Stimulated activated CD4-positive, alpha-beta T cell treated with anti-CD3 and anti-CD28 coated beads, Interleukin-15, amount 100 ng/mL, for 24 hours (primary cell): ENCODE results near the gene DDAH1.

Source experiments
- DNase-seq: peaks from one replicate; pipeline ENCODE4 v3.0.0-alpha.2; 2020

Gene DDAH1

GRCh38 chr1:85437139-85437538, 27.8 kb downstream of the DDAH1 start:
- no peak for DNase-seq

- DNase-seq = no peak
Observed at GRCh38 chr1:85433096-85433495, 31.9 kb downstream of the DDAH1 start.

GRCh38 chr1:85428471-85429089, 36.4 kb downstream of the DDAH1 start:
- DNase-seq = no peak

GRCh38 chr1:85427849-85428248, 37.1 kb downstream of the DDAH1 start:
- no peak for DNase-seq

DNA sequence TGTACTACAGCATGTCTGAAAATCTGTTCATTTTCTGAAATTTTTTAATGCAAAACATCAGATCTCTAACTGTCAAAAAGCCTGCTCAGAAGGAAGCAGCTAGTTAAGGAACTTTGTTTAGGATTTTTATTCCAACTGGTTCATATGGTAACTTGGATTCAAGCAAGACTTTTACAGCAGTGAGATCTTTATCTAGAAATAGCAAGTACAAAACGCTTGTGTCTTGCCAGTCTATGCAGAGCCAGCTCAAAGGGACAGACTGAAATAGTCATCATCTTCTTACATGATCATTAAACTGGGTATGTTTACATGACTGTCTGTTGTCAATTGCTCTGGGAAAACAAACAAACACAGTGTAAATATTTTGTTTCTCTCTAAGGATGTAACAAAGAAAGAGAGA, 37.6 kb downstream of the DDAH1 start:
- no peak for DNase-seq

DNA sequence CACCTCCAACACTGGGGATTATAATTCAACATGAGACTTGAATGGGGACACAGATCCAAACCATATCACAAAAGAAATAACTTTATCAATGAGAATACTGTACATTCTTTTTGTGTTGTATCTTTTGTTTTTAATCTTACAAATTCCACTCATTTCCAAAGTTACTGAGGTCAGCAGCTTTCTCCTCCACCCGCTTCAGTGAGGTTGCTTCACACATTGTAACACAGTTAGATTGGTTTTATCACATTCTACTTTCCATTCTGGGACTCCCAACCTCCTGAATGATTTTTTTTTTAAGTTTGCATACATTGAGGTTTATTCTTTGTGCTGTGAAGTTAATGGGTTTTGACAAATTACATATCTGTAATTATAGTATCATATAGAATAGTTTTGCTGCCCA, 43.8 kb downstream of the DDAH1 start:
- no peak for DNase-seq

DNA sequence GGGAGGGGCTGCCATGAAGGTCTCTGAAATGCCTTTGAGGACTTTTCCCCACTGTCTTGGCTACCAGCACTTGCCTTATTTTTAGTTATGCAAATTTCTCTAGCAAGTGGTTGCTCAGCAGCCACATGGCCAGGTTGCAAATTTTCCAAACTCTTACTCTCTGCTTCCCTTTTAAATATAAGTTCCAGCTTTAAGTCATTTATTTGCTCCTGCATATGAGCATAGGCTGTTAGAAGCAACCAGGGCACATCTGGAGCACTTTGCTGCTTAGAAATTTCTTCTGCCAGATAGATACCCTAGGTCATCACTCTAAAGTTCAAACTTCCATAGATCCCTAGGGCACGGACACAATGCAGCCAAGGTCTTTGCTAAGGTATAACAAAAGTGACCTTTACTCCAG, 44.8 kb downstream of the DDAH1 start:
- no peak for DNase-seq

GRCh38 chr1:85417876-85418275, 47.1 kb downstream of the DDAH1 start:
- DNase-seq = no peak

GRCh38 chr1:85417017-85417416, 47.9 kb downstream of the DDAH1 start:
- no peak for DNase-seq

GRCh38 chr1:85413169-85413568, 51.8 kb downstream of the DDAH1 start:
- no peak for DNase-seq

DNA sequence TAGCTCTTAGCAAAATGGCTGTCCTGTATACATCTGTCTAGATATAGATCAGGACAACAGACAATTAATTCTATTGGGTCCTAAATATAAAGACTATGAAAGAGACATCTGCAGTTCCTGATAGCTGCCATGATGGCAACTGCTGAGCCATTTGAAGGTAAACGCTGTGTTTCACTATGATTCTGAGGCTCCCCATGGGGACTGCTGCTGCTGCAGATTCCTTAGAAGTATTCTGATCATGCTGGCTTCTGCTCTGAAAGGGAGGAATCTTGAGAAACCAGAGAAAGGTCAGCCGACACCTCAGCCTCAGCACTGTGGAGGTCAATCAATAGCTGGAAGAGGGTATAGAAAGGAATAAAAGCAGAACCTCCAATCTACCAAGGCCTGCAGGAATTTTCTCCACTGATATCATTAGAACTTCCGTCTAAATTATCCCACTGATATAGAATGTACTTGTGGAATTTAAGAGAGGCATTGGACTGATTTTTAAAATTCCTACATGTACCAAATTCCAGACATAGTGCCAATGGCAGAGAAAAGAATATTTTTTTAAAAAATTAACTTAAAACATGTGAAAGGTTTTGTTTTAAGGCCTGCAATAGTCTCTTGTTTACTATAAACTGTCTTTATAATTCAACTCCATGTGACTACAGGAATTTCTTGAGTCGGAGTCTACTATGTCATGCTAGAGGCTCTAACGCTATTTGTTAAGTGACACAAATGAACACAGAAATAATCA, 53.2 kb downstream of the DDAH1 start:
- no peak for DNase-seq

- no peak for DNase-seq
Observed at GRCh38 chr1:85409516-85409915, 55.4 kb downstream of the DDAH1 start.

DNA sequence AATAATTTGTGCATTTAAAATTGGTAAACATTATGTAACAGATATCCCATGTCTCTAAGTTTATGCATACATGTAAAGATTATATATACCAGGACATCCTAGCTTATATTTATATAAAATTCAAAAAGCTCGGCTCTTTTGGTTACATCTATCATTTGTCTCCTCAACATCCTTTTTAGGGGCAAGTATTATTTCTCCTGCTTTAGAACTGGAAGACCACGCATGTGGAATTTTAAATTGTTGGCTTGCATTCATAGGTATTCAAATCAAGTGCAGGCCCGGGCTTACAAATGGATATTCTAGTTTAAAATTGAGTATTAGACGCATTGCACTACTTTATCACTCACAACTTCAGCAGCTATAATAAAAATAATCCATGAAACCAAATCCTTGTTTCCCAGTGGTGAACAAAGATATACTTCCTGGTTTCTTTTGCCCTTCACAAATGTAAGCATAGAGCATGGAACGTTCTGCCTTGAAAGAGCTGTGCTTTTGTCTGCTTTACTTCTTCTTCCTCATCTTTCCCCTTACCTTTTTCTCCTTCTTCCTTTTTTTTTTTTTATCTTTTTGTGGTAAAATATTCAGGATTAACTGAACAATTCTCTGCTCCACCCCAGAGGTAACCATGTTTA, 57.1 kb downstream of the DDAH1 start:
- no peak for DNase-seq

GRCh38 chr1:85406887-85407533, 57.9 kb downstream of the DDAH1 start:
- no peak for DNase-seq

DNA sequence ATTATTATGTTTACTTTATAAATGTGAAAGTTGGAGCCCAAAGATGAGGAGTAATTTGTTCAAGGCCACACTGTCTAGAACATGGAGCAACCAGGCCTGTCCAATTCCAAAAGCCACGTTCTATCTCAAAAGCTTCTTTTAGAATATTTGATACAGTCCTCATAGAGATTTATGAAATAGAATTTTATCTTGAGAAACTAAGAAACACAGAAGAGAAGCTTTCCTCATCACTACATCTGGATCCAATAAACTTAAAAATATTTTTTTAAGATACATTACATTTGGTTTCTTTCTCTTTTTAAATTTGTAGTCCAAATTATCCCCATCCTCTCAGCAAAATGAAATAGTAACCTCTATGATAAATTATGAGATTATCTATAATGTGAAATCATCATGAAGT, 58.9 kb downstream of the DDAH1 start:
- DNase-seq = no peak

DNA sequence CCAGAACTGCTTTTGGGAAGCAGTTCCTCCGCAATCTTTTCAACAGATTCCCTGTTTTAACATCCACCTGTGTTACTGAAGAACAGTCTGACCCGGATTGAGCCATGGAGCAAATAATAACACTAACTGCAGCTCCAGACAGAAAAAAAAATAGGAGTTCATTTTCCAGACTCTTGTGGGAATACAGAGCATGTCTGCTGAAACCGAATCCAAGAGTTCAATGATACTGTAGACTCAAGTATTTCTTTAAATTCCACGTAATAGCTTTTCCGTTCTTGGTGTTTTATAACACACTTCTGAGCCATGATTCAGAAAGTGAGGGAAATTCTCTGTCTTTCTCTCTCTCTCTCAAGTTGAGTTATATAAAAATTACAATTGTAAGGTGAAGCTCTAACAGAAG, 60.6 kb downstream of the DDAH1 start:
- no peak for DNase-seq

- no peak for DNase-seq
Observed at GRCh38 chr1:85398391-85399064, 66.4 kb downstream of the DDAH1 start.

GRCh38 chr1:85397490-85398032, 67.4 kb downstream of the DDAH1 start:
- no peak for DNase-seq

GRCh38 chr1:85396194-85396593, 68.8 kb downstream of the DDAH1 start:
- no peak for DNase-seq

DNA sequence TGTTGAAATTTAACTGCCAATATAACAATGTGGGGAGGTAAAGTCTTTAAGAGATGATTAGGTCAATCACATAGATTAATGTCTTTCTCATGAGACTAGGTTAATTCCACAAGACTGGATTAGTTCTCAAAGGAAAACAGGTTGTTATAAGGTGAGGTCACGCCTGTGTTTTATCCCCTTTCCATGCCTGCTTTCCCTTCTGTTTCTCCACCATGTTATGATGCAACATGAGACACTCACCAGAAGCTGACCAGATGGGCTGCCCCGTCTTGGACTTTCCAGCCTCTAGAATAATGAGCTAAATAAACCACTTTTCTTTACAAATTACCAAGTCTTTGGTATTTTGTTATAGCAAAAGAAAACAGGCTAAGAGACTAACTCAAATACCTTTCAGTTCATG, 70.8 kb downstream of the DDAH1 start:
- DNase-seq = no peak

GRCh38 chr1:85393490-85393889, 71.5 kb downstream of the DDAH1 start:
- no peak for DNase-seq

GRCh38 chr1:85388416-85388815, 76.5 kb downstream of the DDAH1 start:
- no peak for DNase-seq

GRCh38 chr1:85387781-85388180, 77.2 kb downstream of the DDAH1 start:
- no peak for DNase-seq
